Activated CD4-positive, alpha-beta T cell treated with anti-CD3 and anti-CD28 coated beads for 36 hours (primary cell): ENCODE data around the gene IVL. TPM values are rescaled to one million over a fixed set of nuclear protein-coding genes. Genes with fewer than 3 reads are reported as not detected.

Experiments
- ATAC-seq: fragments of 200-7000 bp; cut with Tn5 transposase; one replicate; pipeline ENCODE4 v1.10.0; 2021; ENCODE audit warnings: mild to moderate bottlenecking, moderate library complexity
- CTCF ChIA-PET: fragments of 350-600 bp; sonication (Branson Sonifier 250); formaldehyde crosslinking; loops from one replicate; lab custom pipeline; 2021; ENCODE audit warnings: antibody characterized with exemption; lab: Charles Lee
- POLR2A ChIA-PET: fragments of 350-600 bp; sonication (Branson Sonifier 250); formaldehyde crosslinking; loops from one replicate; lab custom pipeline; 2021; ENCODE audit warnings: antibody characterized with exemption, inconsistent platforms; lab: Charles Lee
- DNase-seq: peaks from one replicate; pipeline ENCODE4 v3.0.0-alpha.2; 2020
- H3K27ac Mint-ChIP-seq: one replicate; pipeline ENCODE4 v1.8.0; 2021; ENCODE audit warnings: mixed read lengths
- H3K27me3 Mint-ChIP-seq: one replicate; pipeline ENCODE4 v1.8.0; 2021; ENCODE audit warnings: mixed read lengths
- H3K36me3 Mint-ChIP-seq: one replicate; pipeline ENCODE4 v1.8.0; 2021; ENCODE audit warnings: low read depth, mixed read lengths
- H3K4me1 Mint-ChIP-seq: one replicate; pipeline ENCODE4 v1.8.0; 2021; ENCODE audit warnings: mixed read lengths
- H3K4me3 Mint-ChIP-seq: one replicate; pipeline ENCODE4 v1.8.0; 2021; ENCODE audit warnings: mild to moderate bottlenecking, moderate library complexity, mixed read lengths
- H3K9me3 Mint-ChIP-seq: one replicate; pipeline ENCODE4 v1.8.0; 2021; ENCODE audit warnings: low read depth, mixed read lengths
- intact Hi-C, 2 experiments: fragments of 100-400 bp; cut with DNase I in 1 of 2; cut with micrococcal nuclease in 1 of 2; formaldehyde crosslinking; loops; one replicate each; pipeline versions ENCODE4 v1.14.2 to v1.15.1; 2022 to 2024; cut with DNase I, micrococcal nuclease
- total RNA-seq, 2 experiments: library from RNA; stranded (reverse); gene quantifications; one replicate each; pipeline ENCODE4 v1.2.3, GENCODE V29; 2021

The IVL gene
- total RNA-seq, 2 experiments from 2014 or later: 0.07 TPM; not detected in 1

GRCh38 chr1:152899027-152899426 is 9.3 kb upstream of the IVL start:
- H3K4me3 Mint-ChIP-seq: no peak overlapping the region
- ChIA-PET POLR2A (no interaction called here), CTCF (interaction anchor here (0.8 kb wide), 1 partner anchor 409 kb away, joined by 3 read pairs; no protein-coding TSS in a partner anchor)
- no peak overlapping the region for H3K27ac Mint-ChIP-seq
- intact Hi-C loops: no loop called here
- no peaks in the 10 kb centered on the region for H3K36me3 Mint-ChIP-seq
- no peaks in the 10 kb centered on the region for H3K9me3 Mint-ChIP-seq
- peaks cover 23% of the 10 kb centered on the region for H3K27me3 Mint-ChIP-seq
- DNase-seq (no peak), ATAC-seq (no peak)
- H3K4me1 Mint-ChIP-seq: no peaks in the 10 kb centered on the region

DNA sequence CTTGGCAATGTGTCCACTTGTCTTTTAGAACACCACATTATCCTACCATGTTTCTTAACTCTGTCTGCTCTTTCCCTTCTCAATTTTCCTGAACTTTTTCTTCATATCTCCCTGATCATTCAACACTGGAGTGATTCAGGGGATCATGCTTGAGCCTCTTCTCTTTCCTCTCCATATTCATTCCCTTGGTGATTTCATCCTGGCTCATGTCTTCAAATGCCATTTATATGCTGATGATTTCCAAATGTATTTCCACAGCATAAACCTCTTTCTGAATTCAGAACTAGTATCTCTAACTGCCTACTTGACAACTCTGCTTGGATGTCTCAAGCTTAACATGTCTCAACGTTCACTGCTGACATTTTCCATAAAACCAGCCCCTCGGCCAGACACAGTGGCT is 8.5 kb upstream of the IVL start:
- intact Hi-C loops: no loop called here
- ATAC-seq: no peak
- DNase-seq: no peak
- Mint-ChIP-seq H3K36me3 (no peaks in the 10 kb centered on the region), H3K27ac (no peak overlapping the region), H3K9me3 (no peaks in the 10 kb centered on the region), H3K4me1 (no peaks in the 10 kb centered on the region), H3K27me3 (peaks cover 19% of the 10 kb centered on the region), H3K4me3 (no peak overlapping the region)
- ChIA-PET CTCF (no interaction called here), POLR2A (no interaction called here)

- POLR2A ChIA-PET: no interaction called here
- ATAC-seq: no peak
Measured at GRCh38 chr1:152901631-152902030, 6.7 kb upstream of the IVL start.

GRCh38 chr1:152902636-152903035 is 5.7 kb upstream of the IVL start:
- ChIA-PET POLR2A (no interaction called here), CTCF (no interaction called here)
- H3K9me3 Mint-ChIP-seq: no peaks in the 10 kb centered on the region
- no peak overlapping the region for H3K27ac Mint-ChIP-seq
- no peak overlapping the region for H3K4me3 Mint-ChIP-seq
- peaks cover under 1% of the 10 kb centered on the region for H3K4me1 Mint-ChIP-seq
- ATAC-seq (no peak), DNase-seq (no peak)
- peaks cover 32% of the 10 kb centered on the region for H3K27me3 Mint-ChIP-seq
- H3K36me3 Mint-ChIP-seq: no peaks in the 10 kb centered on the region
- intact Hi-C loops: no loop called here

More at GRCh38 chr1:152901631-152902030, 6.7 kb upstream of the IVL start:
- Mint-ChIP-seq H3K36me3 (no peaks in the 10 kb centered on the region), H3K27ac (no peak overlapping the region), H3K27me3 (peaks cover 28% of the 10 kb centered on the region), H3K4me1 (no peaks in the 10 kb centered on the region), H3K4me3 (no peak overlapping the region), H3K9me3 (no peaks in the 10 kb centered on the region)
- intact Hi-C loops: no loop called here
- CTCF ChIA-PET: interaction anchor here (1.0 kb wide), 1 partner anchor 18 kb away, joined by 4 read pairs; no protein-coding TSS in a partner anchor
- DNase-seq: no peak

DNA sequence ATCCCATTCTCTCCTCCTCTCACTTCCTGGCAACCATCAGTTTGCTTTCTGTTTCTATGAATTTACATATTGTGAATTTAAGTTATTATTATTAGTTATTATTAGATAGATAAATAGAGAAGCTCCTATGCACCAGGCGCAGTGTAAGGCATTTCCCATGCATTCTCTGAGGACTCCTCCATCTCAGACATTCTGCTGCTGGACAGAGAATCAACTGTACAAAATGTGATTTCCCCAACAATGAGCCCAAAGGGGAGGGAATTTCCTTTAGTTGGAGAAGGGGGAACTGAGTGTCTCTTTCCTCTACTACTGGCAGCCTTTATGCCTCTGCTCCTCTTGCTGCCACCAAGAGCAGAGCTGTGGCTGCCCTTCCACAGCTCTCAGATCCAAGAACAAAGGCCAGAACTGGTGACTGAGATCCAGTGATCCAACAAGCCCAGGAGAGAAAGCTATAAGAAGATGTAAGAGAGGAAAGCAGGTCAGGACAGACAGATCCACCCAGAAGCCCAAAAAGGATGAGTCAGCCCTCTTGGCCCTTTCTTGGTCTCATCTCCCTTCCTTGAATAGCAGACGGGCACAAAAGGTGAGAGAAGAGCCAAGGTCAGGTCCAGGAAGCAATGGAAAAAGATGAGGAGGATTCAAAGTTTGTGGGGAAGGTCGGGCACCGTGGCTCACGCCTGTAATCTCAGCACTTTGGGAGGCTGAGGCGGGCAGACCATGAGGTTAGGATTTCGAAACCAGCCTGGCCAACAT is 3.5 kb upstream of the IVL start:
- H3K9me3 Mint-ChIP-seq: no peaks in the 10 kb centered on the region
- no peak overlapping the region for H3K4me3 Mint-ChIP-seq
- ATAC-seq: no peak

DNA sequence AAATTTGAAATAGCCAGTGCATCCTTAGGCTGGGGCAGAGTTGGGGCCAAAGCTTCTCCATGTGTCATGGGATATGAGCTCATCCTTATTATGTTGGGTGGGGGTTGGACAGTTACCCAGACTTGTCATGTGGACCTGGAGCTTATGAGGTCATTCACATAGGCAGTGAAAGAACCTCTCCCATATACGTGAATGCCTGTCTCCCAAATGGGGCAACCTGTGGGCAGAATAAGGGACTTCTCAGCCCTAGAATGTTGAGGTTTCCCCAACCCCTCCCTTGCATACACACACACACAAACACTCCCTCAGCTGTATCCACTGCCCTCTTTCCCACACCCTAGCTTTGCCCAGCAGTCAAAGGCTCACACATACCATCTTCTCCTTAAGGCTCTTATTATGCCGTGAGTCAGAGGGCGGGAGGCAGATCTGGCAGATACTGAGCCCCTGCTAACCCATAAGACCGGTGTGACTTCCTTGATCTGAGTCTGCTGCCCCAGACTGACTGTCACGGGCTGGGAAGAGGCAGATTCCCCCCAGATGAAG is 2.3 kb upstream of the IVL start:
- POLR2A ChIA-PET: no interaction called here
- intact Hi-C loops: no loop called here
- no peak for ATAC-seq

More for the DNA sequence above, 3.5 kb upstream of the IVL start:
- DNase-seq: no peak
- Mint-ChIP-seq H3K36me3 (no peaks in the 10 kb centered on the region), H3K27me3 (peaks cover 40% of the 10 kb centered on the region), H3K4me1 (peaks cover 6% of the 10 kb centered on the region), H3K27ac (no peak overlapping the region)
- CTCF ChIA-PET: interaction anchor here (0.7 kb wide), 2 partner anchors 27 to 113 kb away, joined by 3 read pairs; partner anchors contain the start of gene SMCP
- intact Hi-C loops: no loop called here
- POLR2A ChIA-PET: no interaction called here

GRCh38 chr1:152909206-152909605 is 860 bp downstream of the IVL start:
- intact Hi-C loops: no loop called here
- H3K9me3 Mint-ChIP-seq: no peaks in the 10 kb centered on the region
- H3K27me3 Mint-ChIP-seq: peaks cover 41% of the 10 kb centered on the region
- H3K4me1 Mint-ChIP-seq: peaks cover 6% of the 10 kb centered on the region
- ATAC-seq (no peak), DNase-seq (no peak)
- POLR2A ChIA-PET: no interaction called here
- no peak overlapping the region for H3K4me3 Mint-ChIP-seq
- H3K36me3 Mint-ChIP-seq: no peaks in the 10 kb centered on the region
- CTCF ChIA-PET: no interaction called here
- H3K27ac Mint-ChIP-seq: no peak overlapping the region

More for the DNA sequence above, 2.3 kb upstream of the IVL start:
- H3K27ac Mint-ChIP-seq: no peak overlapping the region
- no peak overlapping the region for H3K4me3 Mint-ChIP-seq
- peaks cover 32% of the 10 kb centered on the region for H3K27me3 Mint-ChIP-seq
- no peaks in the 10 kb centered on the region for H3K36me3 Mint-ChIP-seq
- CTCF ChIA-PET: no interaction called here
- H3K9me3 Mint-ChIP-seq: no peaks in the 10 kb centered on the region
- DNase-seq: no peak
- H3K4me1 Mint-ChIP-seq: peaks cover 6% of the 10 kb centered on the region

DNA sequence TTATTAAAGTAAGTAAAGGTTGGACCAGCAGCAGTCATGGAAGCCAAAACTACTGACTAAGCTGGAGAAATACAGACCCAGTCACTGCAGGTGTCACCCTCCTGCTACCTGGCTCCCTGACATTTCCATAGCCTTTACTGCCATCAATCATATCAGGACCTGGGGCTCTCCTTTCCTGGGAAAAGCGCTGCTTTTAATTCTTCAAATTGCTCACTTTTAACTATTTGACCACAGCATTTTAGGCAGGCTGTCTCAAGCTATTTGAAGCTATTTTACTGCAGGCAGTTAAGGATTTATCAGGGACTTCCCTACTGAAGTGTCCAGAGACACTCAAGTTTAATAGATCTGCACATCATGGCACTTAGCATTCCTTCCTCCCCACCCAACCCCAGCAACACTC is 4.1 kb downstream of the IVL start:
- POLR2A ChIA-PET: no interaction called here
- H3K27ac Mint-ChIP-seq: no peak overlapping the region
- no peak for ATAC-seq
- H3K36me3 Mint-ChIP-seq: no peaks in the 10 kb centered on the region
- DNase-seq: no peak
- H3K27me3 Mint-ChIP-seq: peaks cover 36% of the 10 kb centered on the region
- intact Hi-C loops: loop anchor here in 1 of 2 experiments (10.0 kb wide), 1 partner anchor 312 kb away; no protein-coding TSS in a partner anchor
- CTCF ChIA-PET: interaction anchor here (1.0 kb wide), 1 partner anchor 376 kb away, joined by 3 read pairs; no protein-coding TSS in a partner anchor
- no peak overlapping the region for H3K4me3 Mint-ChIP-seq
- no peaks in the 10 kb centered on the region for H3K9me3 Mint-ChIP-seq
- peaks cover 6% of the 10 kb centered on the region for H3K4me1 Mint-ChIP-seq

DNA sequence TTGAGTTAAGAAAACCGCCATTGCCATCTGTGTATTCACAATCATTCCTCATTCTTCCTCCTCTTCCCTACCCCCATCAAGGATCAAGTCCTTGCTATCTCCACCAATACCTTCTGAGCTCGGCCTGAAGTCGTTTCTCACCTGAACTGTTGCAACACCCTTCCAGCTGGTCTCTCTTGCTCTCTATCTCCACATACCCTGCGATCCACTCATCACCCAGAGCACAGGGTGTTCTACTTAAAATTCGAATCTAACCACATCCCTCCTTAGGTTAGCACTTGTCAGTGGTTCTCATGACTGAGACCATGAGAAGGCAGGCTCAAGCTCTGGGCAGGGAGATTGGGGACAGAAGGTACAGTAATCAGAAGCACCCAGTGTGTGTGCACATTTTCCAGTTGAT is 4.6 kb downstream of the IVL start:
- Mint-ChIP-seq H3K27ac (no peak overlapping the region), H3K4me1 (peaks cover 4% of the 10 kb centered on the region), H3K36me3 (no peaks in the 10 kb centered on the region), H3K4me3 (no peak overlapping the region), H3K9me3 (no peaks in the 10 kb centered on the region), H3K27me3 (peaks cover 35% of the 10 kb centered on the region)
- intact Hi-C loops: loop anchor here in 1 of 2 experiments (10.0 kb wide), 1 partner anchor 312 kb away; no protein-coding TSS in a partner anchor
- ChIA-PET POLR2A (no interaction called here), CTCF (no interaction called here)
- DNase-seq (no peak), ATAC-seq (no peak)

GRCh38 chr1:152917794-152918193 is 9.4 kb downstream of the IVL start:
- no peaks in the 10 kb centered on the region for H3K36me3 Mint-ChIP-seq
- intact Hi-C loops: loop anchor here in 1 of 2 experiments (10.0 kb wide), 1 partner anchor 307 kb away; no protein-coding TSS in a partner anchor

DNA sequence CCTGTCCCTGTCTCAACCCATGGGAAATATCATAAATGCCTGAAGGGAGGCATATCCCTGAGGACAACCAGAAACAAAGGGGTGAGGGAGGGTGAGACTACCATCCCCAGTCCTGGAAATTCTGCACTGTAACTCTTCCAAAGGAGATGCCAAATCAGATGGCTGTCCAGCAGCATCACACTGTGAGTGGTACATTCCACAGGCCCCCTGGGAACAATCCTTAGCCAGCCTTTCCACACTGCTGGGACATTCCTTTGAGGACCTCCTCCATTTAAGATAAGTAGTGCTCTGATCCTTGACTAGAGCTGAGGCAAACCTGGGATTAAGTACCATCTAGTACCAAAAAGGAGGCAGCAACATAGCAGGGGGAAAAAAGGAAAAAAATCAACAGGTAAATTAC is 10.7 kb downstream of the IVL start:
- intact Hi-C loops: loop anchor here in 1 of 2 experiments (10.0 kb wide), 1 partner anchor 306 kb away; no protein-coding TSS in a partner anchor
- DNase-seq: no peak
- H3K4me1 Mint-ChIP-seq: no peaks in the 10 kb centered on the region
- H3K4me3 Mint-ChIP-seq: no peak overlapping the region
- H3K27me3 Mint-ChIP-seq: peaks cover 17% of the 10 kb centered on the region
- ChIA-PET CTCF (no interaction called here), POLR2A (no interaction called here)
- H3K9me3 Mint-ChIP-seq: no peaks in the 10 kb centered on the region
- no peaks in the 10 kb centered on the region for H3K36me3 Mint-ChIP-seq
- ATAC-seq: no peak
- no peak overlapping the region for H3K27ac Mint-ChIP-seq

More at GRCh38 chr1:152917794-152918193, 9.4 kb downstream of the IVL start:
- DNase-seq: no peak
- Mint-ChIP-seq H3K4me1 (no peaks in the 10 kb centered on the region), H3K27me3 (peaks cover 22% of the 10 kb centered on the region), H3K9me3 (no peaks in the 10 kb centered on the region), H3K4me3 (no peak overlapping the region), H3K27ac (no peak overlapping the region)
- ATAC-seq: no peak
- ChIA-PET CTCF (no interaction called here), POLR2A (no interaction called here)

GRCh38 chr1:152924191-152924590 is 15.8 kb downstream of the IVL start:
- Mint-ChIP-seq H3K36me3 (no peaks in the 10 kb centered on the region), H3K4me1 (no peaks in the 10 kb centered on the region), H3K27me3 (peaks cover 22% of the 10 kb centered on the region), H3K27ac (no peak overlapping the region), H3K4me3 (no peak overlapping the region), H3K9me3 (no peaks in the 10 kb centered on the region)
- intact Hi-C loops: no loop called here
- ChIA-PET POLR2A (no interaction called here), CTCF (no interaction called here)
- ATAC-seq (no peak), DNase-seq (no peak)
